HEK293 (cell line): Measurements from ENCODE around the gene CSGALNACT2.

Source experiments
- CTCF ChIA-PET: fragments of 350-600 bp; formaldehyde crosslinking; extraction: SDS; loops from one replicate; lab custom pipeline; 2021; ENCODE audit warnings: antibody characterized with exemption; lab: Yijun Ruan, JAX
- POLR2A ChIA-PET: fragments of 300-600 bp; formaldehyde crosslinking; extraction: SDS; loops from one replicate; lab custom pipeline; 2020; ENCODE audit warnings: antibody characterized with exemption, inconsistent platforms; lab: Yijun Ruan, JAX
- H3K27ac ChIP-seq: fragments of 200-500 bp; sonication (Bioruptor generic); 2 replicates; pipeline ENCODE4 v1.5.1; 2014; ENCODE audit warnings: low read depth, low read length, control low read depth, inconsistent platforms; ENCODE audit errors: extremely low read depth
- H3K36me3 ChIP-seq, 2 experiments: fragments of 200-500 bp in 1 of 2; sonication (Bioruptor generic) in 1 of 2; 1 replicate in 1 of 2; 2 replicates in 1 of 2; pipeline ENCODE4 v1.5.1; 2014 to 2017; ENCODE audit warnings: inconsistent platforms in 2 of 2, low read length in 2 of 2; ENCODE audit not compliant: control insufficient read depth in 2 of 2, insufficient read depth in 1 of 2
- H3K4me1 ChIP-seq: fragments of 200-500 bp; sonication (Bioruptor generic); 2 replicates; pipeline ENCODE4 v1.5.1; 2014; ENCODE audit warnings: mild to moderate bottlenecking, low read length, inconsistent platforms; ENCODE audit not compliant: control insufficient read depth, insufficient read depth
- H3K4me3 ChIP-seq: 2 replicates; pipeline ENCODE4 v1.5.1; 2011; ENCODE audit warnings: low read depth, mild to moderate bottlenecking, control low read depth, low read length, moderate library complexity
- H3K9me3 ChIP-seq: fragments of 200-500 bp; sonication (Bioruptor generic); 2 replicates; pipeline ENCODE4 v1.5.1; 2014; ENCODE audit warnings: low read depth, low read length, inconsistent platforms; ENCODE audit not compliant: control insufficient read depth, insufficient read depth
- AEBP2 ChIP-seq: fragments of 450-650 bp; formaldehyde crosslinking; IDR thresholded peaks from 2 replicates; pipeline ENCODE4 v1.5.1; 2016; ENCODE audit warnings: missing biosample characterization, missing genetic modification characterization, borderline replicate concordance
- BCL11A ChIP-seq: fragments of 450-650 bp; formaldehyde crosslinking; IDR thresholded peaks from 2 replicates; pipeline ENCODE4 v1.5.1; 2016; ENCODE audit warnings: low read depth, missing biosample characterization, missing genetic modification characterization
- FEZF1 ChIP-seq: fragments of 450-650 bp; formaldehyde crosslinking; IDR thresholded peaks from 2 replicates; pipeline ENCODE4 v1.5.1; 2016; ENCODE audit warnings: missing biosample characterization, missing genetic modification characterization
- RBAK ChIP-seq: fragments of 450-650 bp; formaldehyde crosslinking; IDR thresholded peaks from 2 replicates; pipeline ENCODE4 v1.5.1; 2016; ENCODE audit warnings: missing biosample characterization, missing genetic modification characterization
- SCRT2 ChIP-seq: fragments of 450-650 bp; formaldehyde crosslinking; IDR thresholded peaks from 2 replicates; pipeline ENCODE4 v1.5.1; 2016; ENCODE audit warnings: missing biosample characterization, missing genetic modification characterization
- ZBTB20 ChIP-seq: fragments of 450-650 bp; formaldehyde crosslinking; IDR thresholded peaks from 2 replicates; pipeline ENCODE4 v1.5.1; 2016; ENCODE audit warnings: missing biosample characterization, missing genetic modification characterization
- ZBTB21 ChIP-seq: fragments of 450-650 bp; formaldehyde crosslinking; IDR thresholded peaks from 2 replicates; pipeline ENCODE4 v1.5.1; 2017; ENCODE audit warnings: missing biosample characterization, missing genetic modification characterization
- ZBTB48 ChIP-seq: fragments of 450-650 bp; formaldehyde crosslinking; IDR thresholded peaks from 2 replicates; pipeline ENCODE4 v1.5.1; 2016; ENCODE audit warnings: missing biosample characterization, missing genetic modification characterization
- ZBTB8A ChIP-seq: fragments of 450-650 bp; formaldehyde crosslinking; IDR thresholded peaks from 2 replicates; pipeline ENCODE4 v1.5.1; 2016; ENCODE audit warnings: missing biosample characterization, missing genetic modification characterization
- ZFHX2 ChIP-seq: fragments of 450-650 bp; formaldehyde crosslinking; conservative IDR thresholded peaks from 2 replicates; pipeline ENCODE4 v1.5.1; 2016; ENCODE audit warnings: missing biosample characterization, missing genetic modification characterization
- ZFP37 ChIP-seq: fragments of 450-650 bp; formaldehyde crosslinking; IDR thresholded peaks from 2 replicates; pipeline ENCODE4 v1.5.1; 2016; ENCODE audit warnings: missing biosample characterization, missing genetic modification characterization
- ZFP69B ChIP-seq: fragments of 450-650 bp; formaldehyde crosslinking; IDR thresholded peaks from 2 replicates; pipeline ENCODE4 v1.5.1; 2016; ENCODE audit warnings: missing biosample characterization, missing genetic modification characterization
- ZNF132 ChIP-seq: fragments of 450-650 bp; formaldehyde crosslinking; IDR thresholded peaks from 2 replicates; pipeline ENCODE4 v1.5.1; 2017; ENCODE audit warnings: missing biosample characterization, missing genetic modification characterization, borderline replicate concordance
- ZNF140 ChIP-seq: fragments of 450-650 bp; formaldehyde crosslinking; IDR thresholded peaks from 2 replicates; pipeline ENCODE4 v1.5.1; 2016; ENCODE audit warnings: missing biosample characterization, missing genetic modification characterization
- ZNF157 ChIP-seq: fragments of 450-650 bp; formaldehyde crosslinking; IDR thresholded peaks from 2 replicates; pipeline ENCODE4 v1.5.1; 2016; ENCODE audit warnings: missing biosample characterization, missing genetic modification characterization
- ZNF2 ChIP-seq: fragments of 450-650 bp; formaldehyde crosslinking; IDR thresholded peaks from 2 replicates; pipeline ENCODE4 v1.5.1; 2016; ENCODE audit warnings: missing biosample characterization, missing genetic modification characterization
- ZNF202 ChIP-seq: fragments of 450-650 bp; formaldehyde crosslinking; IDR thresholded peaks from 2 replicates; pipeline ENCODE4 v1.5.1; 2016; ENCODE audit warnings: missing biosample characterization, missing genetic modification characterization, borderline replicate concordance
- ZNF211 ChIP-seq: fragments of 450-650 bp; formaldehyde crosslinking; IDR thresholded peaks from 2 replicates; pipeline ENCODE4 v1.5.1; 2016; ENCODE audit warnings: low read depth, missing biosample characterization, missing genetic modification characterization
- ZNF23 ChIP-seq: fragments of 450-650 bp; formaldehyde crosslinking; IDR thresholded peaks from 2 replicates; pipeline ENCODE4 v1.5.1; 2016; ENCODE audit warnings: missing biosample characterization, missing genetic modification characterization, borderline replicate concordance
- ZNF311 ChIP-seq: fragments of 450-650 bp; formaldehyde crosslinking; IDR thresholded peaks from 2 replicates; pipeline ENCODE4 v1.5.1; 2017; ENCODE audit warnings: missing biosample characterization, missing genetic modification characterization, borderline replicate concordance
- ZNF366 ChIP-seq: fragments of 450-650 bp; formaldehyde crosslinking; conservative IDR thresholded peaks from 2 replicates; pipeline ENCODE4 v1.5.1; 2016; ENCODE audit warnings: missing biosample characterization, missing genetic modification characterization
- ZNF433 ChIP-seq: fragments of 450-650 bp; formaldehyde crosslinking; IDR thresholded peaks from 2 replicates; pipeline ENCODE4 v1.5.1; 2016; ENCODE audit warnings: missing biosample characterization, missing genetic modification characterization, low read depth
- ZNF530 ChIP-seq: fragments of 450-650 bp; formaldehyde crosslinking; IDR thresholded peaks from 2 replicates; pipeline ENCODE4 v1.5.1; 2016; ENCODE audit warnings: low read depth, missing biosample characterization, missing genetic modification characterization
- ZNF596 ChIP-seq: fragments of 450-650 bp; IDR thresholded peaks from 2 replicates; pipeline ENCODE4 v1.5.0; 2018; ENCODE audit warnings: missing biosample characterization, mild to moderate bottlenecking, missing genetic modification characterization, moderate library complexity
- ZNF621 ChIP-seq: fragments of 450-650 bp; formaldehyde crosslinking; IDR thresholded peaks from 2 replicates; pipeline ENCODE4 v1.5.1; 2017; ENCODE audit warnings: missing biosample characterization, missing genetic modification characterization
- ZNF658 ChIP-seq: fragments of 450-650 bp; formaldehyde crosslinking; IDR thresholded peaks from 2 replicates; pipeline ENCODE4; 2016; ENCODE audit warnings: missing biosample characterization, missing genetic modification characterization
- ZNF670 ChIP-seq: fragments of 450-650 bp; formaldehyde crosslinking; IDR thresholded peaks from 2 replicates; pipeline ENCODE4 v1.5.1; 2016; ENCODE audit warnings: missing biosample characterization, missing genetic modification characterization, low read depth
- ZNF704 ChIP-seq: fragments of 450-650 bp; formaldehyde crosslinking; IDR thresholded peaks from 2 replicates; pipeline ENCODE4 v1.5.1; 2016; ENCODE audit warnings: missing biosample characterization, missing genetic modification characterization
- ZXDB ChIP-seq: fragments of 450-650 bp; formaldehyde crosslinking; IDR thresholded peaks from 2 replicates; pipeline ENCODE4 v1.5.1; 2016; ENCODE audit warnings: missing biosample characterization, missing genetic modification characterization

CSGALNACT2 gene

DNA sequence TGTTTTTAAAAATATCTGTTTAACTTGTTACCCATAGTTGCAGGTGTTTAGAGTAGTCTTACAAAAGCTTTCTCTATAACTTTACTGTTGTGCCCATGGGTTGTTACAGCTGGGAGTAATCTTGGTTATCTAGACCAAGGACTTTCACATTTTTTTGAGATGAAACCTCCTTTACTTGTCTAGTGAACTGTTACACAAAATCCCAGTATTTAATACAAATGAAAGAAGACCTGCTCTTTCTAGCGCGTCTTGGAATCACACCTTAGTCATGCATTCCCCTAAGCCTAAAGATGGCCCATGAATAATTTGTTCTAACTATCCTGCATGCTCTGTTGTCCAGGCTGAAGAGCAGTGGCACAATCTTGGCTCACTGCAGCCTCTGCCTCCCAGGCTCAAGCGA lies 38.0 kb downstream of the CSGALNACT2 start:
- CTCF ChIA-PET: no interaction called here
- TF ChIP-seq ZBTB20 (no peak), ZNF23 (no peak), ZFHX2 (no peak), FEZF1 (tag by site-specific recombination) (no peak), ZNF157 (no peak), ZNF132 (tag by site-specific recombination) (no peak), ZNF202 (tag by site-specific recombination) (no peak), SCRT2 (tag by site-specific recombination) (no peak), ZNF670 (tag by site-specific recombination) (no peak), ZNF658 (no peak), AEBP2 (no peak), RBAK (tag by site-specific recombination) (no peak)

DNA sequence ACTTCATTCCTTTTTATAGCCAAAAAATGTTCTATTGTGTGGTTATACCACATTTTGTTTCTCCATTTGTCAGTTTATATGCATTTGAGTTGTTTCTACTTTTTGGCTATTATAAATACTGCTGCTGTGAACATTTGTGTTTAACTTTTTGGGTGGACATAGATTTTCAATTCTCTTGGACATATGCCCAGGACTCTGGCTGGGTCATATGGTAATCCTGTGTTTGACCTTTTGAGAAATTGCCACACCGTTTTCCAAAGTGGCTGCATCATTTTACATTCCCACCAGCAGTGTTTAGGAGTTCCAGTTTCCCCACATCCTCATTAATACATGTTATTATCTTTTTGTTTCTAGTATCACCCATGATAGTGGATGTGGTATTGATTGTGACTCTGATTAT lies 39.4 kb downstream of the CSGALNACT2 start:
- ChIA-PET CTCF (no interaction called here), POLR2A (no interaction called here)
- Histone ChIP-seq H3K36me3 (peaks cover 17 to 48% of the 10 kb centered on the region in 2 experiments), H3K9me3 (no peaks in the 10 kb centered on the region), H3K27ac (no peak overlapping the region), H3K4me1 (no peaks in the 10 kb centered on the region)
- TF ChIP-seq ZNF366: no peak
- no peak for TF ChIP-seq BCL11A (tag by site-specific recombination)
- no peak for TF ChIP-seq ZBTB48
- TF ChIP-seq ZNF530: no peak
- TF ChIP-seq ZBTB8A (tag by site-specific recombination): no peak
- no peak for TF ChIP-seq ZNF211
- no peak for TF ChIP-seq ZNF140 (tag by site-specific recombination)
- no peak for TF ChIP-seq ZNF2 (tag by site-specific recombination)
- TF ChIP-seq ZFHX2: no peak
- TF ChIP-seq ZBTB21 (tag by site-specific recombination): no peak
- no peak for TF ChIP-seq ZFP69B (tag by site-specific recombination)
- no peak for TF ChIP-seq ZXDB (tag by site-specific recombination)
- TF ChIP-seq ZNF433 (tag by site-specific recombination): no peak
- TF ChIP-seq ZNF596 (tag by site-specific recombination): no peak
- TF ChIP-seq ZNF202 (tag by site-specific recombination): no peak
- TF ChIP-seq ZNF704 (tag by site-specific recombination): no peak
- no peak for TF ChIP-seq ZNF621 (tag by site-specific recombination)
- TF ChIP-seq ZNF311 (tag by site-specific recombination): no peak
- TF ChIP-seq ZFP37 (tag by site-specific recombination): no peak
- TF ChIP-seq, all 188 proteins: peak for 0
- H3K4me3 ChIP-seq: no peak overlapping the region

More for the DNA sequence above, 38.0 kb downstream of the CSGALNACT2 start:
- Histone ChIP-seq H3K4me3 (no peak overlapping the region), H3K36me3 (peaks cover 17 to 49% of the 10 kb centered on the region in 2 experiments), H3K4me1 (no peaks in the 10 kb centered on the region), H3K9me3 (no peaks in the 10 kb centered on the region), H3K27ac (no peak overlapping the region)
- POLR2A ChIA-PET: no interaction called here
